Fibroblast of lung (primary cell): Measurements from ENCODE around the gene DAPK1.

Experiments
- CTCF ChIP-seq, 2 donors: IDR thresholded peaks in 1 of 2; conservative IDR thresholded peaks in 1 of 2; 1 replicate in 1 of 2; 2 replicates in 1 of 2; pipeline ENCODE4 v1.5.1; 2011 to 2012; ENCODE audit warnings: low read length in 2 of 2, control low read depth in 1 of 2, inconsistent platforms in 1 of 2, low read depth in 1 of 2, mild to moderate bottlenecking in 1 of 2
- EZH2 ChIP-seq: IDR thresholded peaks from 2 replicates; pipeline ENCODE4 v1.5.1; 2012; ENCODE audit warnings: low read length, control low read depth, mild to moderate bottlenecking; ENCODE audit errors: missing control alignments

DNA sequence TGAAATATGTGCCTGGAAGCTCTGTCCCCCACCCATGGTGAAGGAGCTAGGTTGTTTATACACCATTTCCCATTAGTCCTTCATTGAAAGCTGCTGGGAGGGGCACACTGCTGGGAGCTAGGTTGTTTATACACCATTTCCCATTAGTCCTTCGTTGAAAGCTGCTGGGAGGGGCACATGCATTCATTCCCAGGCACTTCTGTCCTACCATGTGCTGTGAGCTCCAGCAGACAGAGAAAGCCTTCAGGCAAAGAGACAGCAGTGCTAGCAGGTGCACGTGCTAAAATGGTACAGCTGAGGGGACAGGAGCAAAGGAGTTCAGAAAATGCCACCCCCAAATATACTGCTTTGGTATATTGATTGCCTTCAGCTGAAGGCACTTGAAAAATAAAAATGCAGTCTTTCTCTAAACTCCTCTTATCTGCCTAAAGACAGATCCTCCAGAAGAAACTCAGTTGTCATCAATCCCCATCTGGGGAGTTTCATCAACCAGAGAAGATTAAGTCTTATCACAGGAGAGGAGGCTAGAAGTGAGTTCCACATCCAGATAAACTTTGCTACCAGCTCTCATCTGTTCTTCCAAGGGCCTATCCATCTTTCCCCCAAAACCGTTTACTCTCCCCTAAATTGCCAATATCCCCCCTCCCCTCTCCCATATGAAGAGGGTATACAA lies 27.7 kb upstream of the DAPK1 start:
- no peak for TF ChIP-seq CTCF (conservative IDR thresholded peaks at IDR 0.05 in 1 of 2, IDR thresholded peaks at IDR 0.05 in 1 of 2; ENCODE audit: low read depth in 1 of 2, low read length in 2 of 2)
- no peak for TF ChIP-seq EZH2
